Loucy (cell line): ENCODE measurements around the gene PLA2G2F.

ENCODE experiments used
- H2AFZ ChIP-seq: fragments of 200-600 bp; sonication (generic); 2 replicates; pipeline ENCODE4 v1.6.0; 2016; ENCODE audit warnings: antibody characterized with exemption, mild to moderate bottlenecking, low read length, moderate library complexity
- H3F3A ChIP-seq: fragments of 200-600 bp; 2 replicates; pipeline ENCODE4 v1.6.0; 2016; ENCODE audit warnings: antibody characterized with exemption, low read depth, mild to moderate bottlenecking
- H3K27me3 ChIP-seq: fragments of 200-600 bp; sonication (generic); 2 replicates; pipeline ENCODE4 v1.6.1; 2014; ENCODE audit warnings: low read length, mild to moderate bottlenecking; ENCODE audit not compliant: insufficient read depth, poor library complexity, severe bottlenecking
- H3K36me3 ChIP-seq: fragments of 200-600 bp; sonication (generic); 2 replicates; pipeline ENCODE4 v1.6.1; 2016; ENCODE audit warnings: low read length; ENCODE audit not compliant: insufficient read depth
- H3K4me1 ChIP-seq: fragments of 200-600 bp; sonication (generic); 2 replicates; pipeline ENCODE4 v1.5.1; 2014; ENCODE audit warnings: low read length, mild to moderate bottlenecking; ENCODE audit not compliant: insufficient read depth, poor library complexity, severe bottlenecking
- H3K4me2 ChIP-seq: fragments of 200-600 bp; sonication (generic); 2 replicates; pipeline ENCODE4 v1.6.0; 2014; ENCODE audit warnings: antibody characterized with exemption, low read length, low read depth, mild to moderate bottlenecking; ENCODE audit not compliant: poor library complexity, severe bottlenecking
- H3K4me3 ChIP-seq: fragments of 200-600 bp; sonication (generic); 2 replicates; pipeline ENCODE4 v1.5.1; 2014; ENCODE audit warnings: low read length, mild to moderate bottlenecking, mixed read lengths; ENCODE audit not compliant: poor library complexity, severe bottlenecking
- H3K79me2 ChIP-seq: fragments of 200-600 bp; sonication (generic); 2 replicates; pipeline ENCODE4 v1.6.1; 2014; ENCODE audit warnings: low read length; ENCODE audit not compliant: insufficient read depth
- H3K9ac ChIP-seq: fragments of 200-600 bp; sonication (generic); 2 replicates; pipeline ENCODE4 v1.6.0; 2014; ENCODE audit warnings: mild to moderate bottlenecking, low read depth, low read length, moderate library complexity; ENCODE audit not compliant: poor library complexity, severe bottlenecking
- H3K9me2 ChIP-seq: fragments of 200-600 bp; sonication (generic); replicated peaks from 2 replicates; pipeline ENCODE4 v1.6.1; 2016; ENCODE audit warnings: low read depth, low read length, mixed read lengths
- H3K9me3 ChIP-seq: fragments of 200-600 bp; sonication (generic); 2 replicates; pipeline ENCODE4 v1.6.1; 2014; ENCODE audit warnings: mild to moderate bottlenecking, antibody characterized with exemption, low read length, low read depth; ENCODE audit not compliant: insufficient read depth
- H4K20me1 ChIP-seq: fragments of 200-600 bp; sonication (generic); 2 replicates; pipeline ENCODE4 v1.6.0; 2014; ENCODE audit warnings: antibody characterized with exemption, low read length, mild to moderate bottlenecking; ENCODE audit not compliant: insufficient read depth, poor library complexity, severe bottlenecking
- EZH2phosphoT487 ChIP-seq: fragments of 200-600 bp; IDR thresholded peaks from 2 replicates; pipeline ENCODE4 v1.6.1; 2018; ENCODE audit warnings: antibody characterized with exemption, mild to moderate bottlenecking, moderate library complexity, borderline replicate concordance
- TF ChIP-seq, protein P1 (sequence below): fragments of 200-600 bp; sonication (generic); conservative IDR thresholded peaks from 2 replicates; pipeline ENCODE4 v1.5.1; 2014; ENCODE audit warnings: mild to moderate bottlenecking, antibody characterized with exemption, low read length

Gene PLA2G2F

DNA sequence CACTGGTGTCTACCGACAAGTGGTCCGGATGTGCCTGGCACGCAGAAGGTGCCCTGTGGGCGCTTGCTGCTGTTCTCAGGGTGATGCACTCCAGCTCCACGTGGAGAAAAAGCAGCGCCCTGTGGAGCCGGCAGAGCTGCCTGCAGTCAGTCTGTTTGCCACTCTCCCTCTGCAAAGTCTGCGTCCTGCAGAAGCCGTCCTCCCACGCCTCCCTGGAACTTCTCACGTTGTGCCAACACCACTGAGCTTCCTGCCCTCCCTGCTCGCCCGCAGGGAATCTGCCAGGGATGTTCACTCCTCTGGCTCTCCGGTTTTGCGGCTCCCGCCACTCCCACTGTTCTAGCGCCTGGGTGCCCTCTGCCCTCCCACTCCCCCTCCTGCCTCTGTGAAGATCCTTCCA lies 26.9 kb downstream of the PLA2G2F start:
- Histone ChIP-seq H3K36me3 (no peaks in the 10 kb centered on the region), H4K20me1 (no peaks in the 10 kb centered on the region), H3K4me3 (no peak overlapping the region), H3K27me3 (no peaks in the 10 kb centered on the region), H2AFZ (no peak overlapping the region), H3K9me2 (no peaks in the 10 kb centered on the region), H3K9ac (no peak overlapping the region), H3K4me2 (no peak overlapping the region), H3K9me3 (no peaks in the 10 kb centered on the region; the same call in 1 of the 2 replicates), H3K4me1 (no peaks in the 10 kb centered on the region), H3F3A (no peaks in the 10 kb centered on the region), H3K79me2 (no peaks in the 10 kb centered on the region)
- TF ChIP-seq, protein P1, sequence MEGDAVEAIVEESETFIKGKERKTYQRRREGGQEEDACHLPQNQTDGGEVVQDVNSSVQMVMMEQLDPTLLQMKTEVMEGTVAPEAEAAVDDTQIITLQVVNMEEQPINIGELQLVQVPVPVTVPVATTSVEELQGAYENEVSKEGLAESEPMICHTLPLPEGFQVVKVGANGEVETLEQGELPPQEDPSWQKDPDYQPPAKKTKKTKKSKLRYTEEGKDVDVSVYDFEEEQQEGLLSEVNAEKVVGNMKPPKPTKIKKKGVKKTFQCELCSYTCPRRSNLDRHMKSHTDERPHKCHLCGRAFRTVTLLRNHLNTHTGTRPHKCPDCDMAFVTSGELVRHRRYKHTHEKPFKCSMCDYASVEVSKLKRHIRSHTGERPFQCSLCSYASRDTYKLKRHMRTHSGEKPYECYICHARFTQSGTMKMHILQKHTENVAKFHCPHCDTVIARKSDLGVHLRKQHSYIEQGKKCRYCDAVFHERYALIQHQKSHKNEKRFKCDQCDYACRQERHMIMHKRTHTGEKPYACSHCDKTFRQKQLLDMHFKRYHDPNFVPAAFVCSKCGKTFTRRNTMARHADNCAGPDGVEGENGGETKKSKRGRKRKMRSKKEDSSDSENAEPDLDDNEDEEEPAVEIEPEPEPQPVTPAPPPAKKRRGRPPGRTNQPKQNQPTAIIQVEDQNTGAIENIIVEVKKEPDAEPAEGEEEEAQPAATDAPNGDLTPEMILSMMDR, result no peak
- no peak for TF ChIP-seq EZH2phosphoT487

DNA sequence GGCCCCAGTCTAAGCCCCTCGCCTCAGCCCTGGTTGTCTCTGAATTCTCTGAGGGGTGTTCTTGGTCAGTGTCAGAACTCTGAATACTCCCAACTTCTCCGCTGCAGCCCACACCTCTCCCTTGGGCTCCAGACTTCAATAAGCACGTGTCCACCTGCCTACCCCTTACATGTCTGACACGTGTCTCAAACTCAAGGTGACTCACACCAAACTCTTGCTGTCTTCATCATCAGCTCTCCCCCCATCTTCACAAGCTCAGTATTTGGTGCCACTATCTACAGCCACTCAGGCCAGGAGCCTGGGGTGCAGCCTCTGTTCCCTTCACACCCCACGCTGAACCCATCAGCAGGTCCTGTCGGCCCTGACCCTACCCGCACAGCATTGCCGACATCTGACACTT lies 28.0 kb downstream of the PLA2G2F start:
- Histone ChIP-seq H2AFZ (no peak overlapping the region), H3K9me2 (no peaks in the 10 kb centered on the region), H4K20me1 (no peaks in the 10 kb centered on the region)

GRCh38 chr1:20168564-20169491 lies 29.7 kb downstream of the PLA2G2F start:
- Histone ChIP-seq H4K20me1 (no peaks in the 10 kb centered on the region), H3F3A (no peaks in the 10 kb centered on the region), H3K4me2 (no peak overlapping the region), H3K4me3 (no peak overlapping the region), H3K4me1 (no peaks in the 10 kb centered on the region), H3K79me2 (no peaks in the 10 kb centered on the region), H2AFZ (no peak overlapping the region), H3K27me3 (no peaks in the 10 kb centered on the region), H3K9me2 (no peaks in the 10 kb centered on the region), H3K9ac (no peak overlapping the region), H3K36me3 (no peaks in the 10 kb centered on the region), H3K9me3 (no peaks in the 10 kb centered on the region)
- no peak for TF ChIP-seq EZH2phosphoT487
- TF ChIP-seq, protein P1, result no peak

More for the DNA sequence above, 28.0 kb downstream of the PLA2G2F start:
- Histone ChIP-seq H3K79me2 (no peaks in the 10 kb centered on the region), H3K4me1 (no peaks in the 10 kb centered on the region), H3K9ac (no peak overlapping the region), H3F3A (no peaks in the 10 kb centered on the region), H3K27me3 (no peaks in the 10 kb centered on the region), H3K9me3 (no peaks in the 10 kb centered on the region), H3K4me2 (no peak overlapping the region), H3K36me3 (no peaks in the 10 kb centered on the region), H3K4me3 (no peak overlapping the region)
- no peak for TF ChIP-seq EZH2phosphoT487
- TF ChIP-seq, protein P1, result no peak
